ENCODE data around the gene LYPD6B. TPM values are rescaled to one million over a fixed set of nuclear protein-coding genes. Genes with fewer than 3 reads are reported as not detected.

The LYPD6B gene
- total RNA-seq, 6 experiments from 2014 or later = 18.3 to 91.5 (median 23.2) TPM

- H3K4me3 Mint-ChIP-seq = peak overlapping the region; percentile 78
- no peak for TF ChIP-seq CTCF (IDR thresholded peaks at IDR 0.05)
- no peaks in the 10 kb centered on the region; the same call in none of the 2 replicates for H3K27me3 Mint-ChIP-seq (ENCODE audit: insufficient read depth)
- H3K4me1 Mint-ChIP-seq (ENCODE audit: low read depth) = peaks cover 80% of the 10 kb centered on the region
- peaks cover 1% of the 10 kb centered on the region; the same call in 1 of the 2 replicates for H3K36me3 Mint-ChIP-seq (ENCODE audit: low read depth)
- DNase-seq = no peak
- H3K9me3 Mint-ChIP-seq = no peaks in the 10 kb centered on the region; the same call in 1 of the 2 replicates
- peak overlapping the region; percentile 76 for H3K27ac Mint-ChIP-seq
These were observed 36.6 kb downstream of the LYPD6B start for GRCh38 chr2:149075105-149075504.

GRCh38 chr2:149075853-149076252 lies 37.4 kb downstream of the LYPD6B start:
- no peak for TF ChIP-seq CTCF (IDR thresholded peaks at IDR 0.05)
- H3K4me1 Mint-ChIP-seq (ENCODE audit: low read depth) = peaks cover 77% of the 10 kb centered on the region
- H3K27me3 Mint-ChIP-seq (ENCODE audit: insufficient read depth) = no peaks in the 10 kb centered on the region; the same call in 1 of the 2 replicates
- peak; percentile 25 for DNase-seq
- H3K4me3 Mint-ChIP-seq = peak overlapping the region; percentile 78
- H3K9me3 Mint-ChIP-seq = no peaks in the 10 kb centered on the region; the same call in 1 of the 2 replicates
- peak overlapping the region; percentile 76 for H3K27ac Mint-ChIP-seq
- peaks cover 4% of the 10 kb centered on the region; the same call in 1 of the 2 replicates for H3K36me3 Mint-ChIP-seq (ENCODE audit: low read depth)

GRCh38 chr2:149076863-149077412 lies 38.4 kb downstream of the LYPD6B start:
- no peaks in the 10 kb centered on the region; the same call in 1 of the 2 replicates for H3K9me3 Mint-ChIP-seq
- peaks cover 4% of the 10 kb centered on the region; the same call in 1 of the 2 replicates for H3K36me3 Mint-ChIP-seq (ENCODE audit: low read depth)
- H3K4me1 Mint-ChIP-seq (ENCODE audit: low read depth) = peaks cover 73% of the 10 kb centered on the region
- H3K27ac Mint-ChIP-seq = peak overlapping the region; percentile 76
- TF ChIP-seq CTCF (IDR thresholded peaks at IDR 0.05) = no peak
- peak overlapping the region; percentile 78; the same call in 1 of the 2 replicates for H3K4me3 Mint-ChIP-seq
- H3K27me3 Mint-ChIP-seq (ENCODE audit: insufficient read depth) = no peaks in the 10 kb centered on the region; the same call in 1 of the 2 replicates
- peak; percentile 31 for DNase-seq

- Mint-ChIP-seq H3K36me3 (ENCODE audit: low read depth) (peaks cover 4% of the 10 kb centered on the region; the same call in 1 of the 2 replicates), H3K27ac (peak overlapping the region; percentile 76; the same call in 1 of the 2 replicates), H3K4me3 (no peak overlapping the region), H3K9me3 (no peaks in the 10 kb centered on the region), H3K4me1 (ENCODE audit: low read depth) (peaks cover 80% of the 10 kb centered on the region), H3K27me3 (ENCODE audit: insufficient read depth) (no peaks in the 10 kb centered on the region; the same call in 1 of the 2 replicates)
- no peak for TF ChIP-seq CTCF (IDR thresholded peaks at IDR 0.05)
- DNase-seq = no peak
These were observed 39.4 kb downstream of the LYPD6B start for GRCh38 chr2:149077861-149078260.

- no peak overlapping the region for H3K27ac Mint-ChIP-seq
- no peak overlapping the region for H3K4me3 Mint-ChIP-seq
- no peak for DNase-seq
- H3K36me3 Mint-ChIP-seq (ENCODE audit: low read depth) = peaks cover 4% of the 10 kb centered on the region; the same call in 1 of the 2 replicates
- no peak for TF ChIP-seq CTCF (IDR thresholded peaks at IDR 0.05)
- no peaks in the 10 kb centered on the region; the same call in 1 of the 2 replicates for H3K27me3 Mint-ChIP-seq (ENCODE audit: insufficient read depth)
- H3K9me3 Mint-ChIP-seq = no peaks in the 10 kb centered on the region
- H3K4me1 Mint-ChIP-seq (ENCODE audit: low read depth) = peaks cover 81% of the 10 kb centered on the region
These were observed 41.6 kb downstream of the LYPD6B start for GRCh38 chr2:149080099-149080498.

Measured in HFFc6 (cell line).